Keratinocyte (primary cell): ENCODE data around the gene AP3B1.

Experiments
- CTCF ChIP-seq, 3 experiments: IDR thresholded peaks in 1 of 3; conservative IDR thresholded peaks in 1 of 3; optimal IDR thresholded peaks in 1 of 3; 2 replicates in 2 of 3; 3 replicates in 1 of 3; pipeline versions ENCODE3 to v1.5.1; 2011; ENCODE audit warnings: low read length in 3 of 3, mild to moderate bottlenecking in 3 of 3, moderate library complexity in 2 of 3, control low read depth in 1 of 3, inconsistent platforms in 1 of 3; ENCODE audit not compliant: insufficient read depth in 2 of 3; ENCODE audit errors: extremely low read depth in 1 of 3
- EZH2 ChIP-seq: IDR thresholded peaks from one replicate; pipeline ENCODE4 v1.6.1; 2012; ENCODE audit warnings: inconsistent platforms, mild to moderate bottlenecking, low read length, moderate library complexity

GRCh38 chr5:78065663-78066062 lies 228.8 kb downstream of the AP3B1 start:
- TF ChIP-seq CTCF (optimal IDR thresholded peaks at IDR 0.05 in 1 of 3, IDR thresholded peaks at IDR 0.05 in 1 of 3, conservative IDR thresholded peaks at IDR 0.05 in 1 of 3; ENCODE audit: extremely low read depth in 1 of 3, insufficient read depth in 2 of 3, low read length in 3 of 3) (peak in 2 of 3 experiments; percentile 19 to 34), EZH2 (no peak)
